ENCODE data around the gene TMEM135. TPM values are rescaled to one million over a fixed set of nuclear protein-coding genes. Genes with fewer than 3 reads are reported as not detected.
A peak's percentile ranks its signal among the peaks of the same experiment; 100 is the strongest.

TMEM135 gene
- total RNA-seq, 1 experiment from 2014 or later = 65.5 TPM

DNA sequence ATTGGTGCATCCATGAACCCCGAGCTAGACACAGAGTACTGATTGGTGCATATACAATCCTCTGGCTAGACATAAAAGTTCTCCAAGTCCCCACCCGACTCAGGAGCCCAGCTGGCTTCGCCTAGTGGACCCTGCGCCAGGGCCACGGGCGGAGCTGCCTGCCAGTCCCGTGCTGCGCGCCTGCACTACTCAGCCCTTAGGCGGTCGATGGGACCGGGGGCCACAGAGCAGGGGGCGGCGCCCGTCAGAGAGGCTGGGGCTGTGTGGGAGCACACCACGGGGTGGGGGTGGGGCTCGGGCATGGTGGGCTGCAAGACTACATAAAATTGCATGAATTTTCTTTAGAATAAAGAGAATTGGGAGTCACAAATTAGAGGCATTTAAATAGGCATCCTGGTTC, 248.6 kb downstream of the TMEM135 start:
- in situ Hi-C loops (cut with HindIII; ENCODE audit: low pct_unique_long_range_greater_than_20kb, low sequenced_read_pairs) = no loop called here
- ATAC-seq = no peak
- ChIA-PET POLR2A (no interaction called here), CTCF (interaction anchor here (1.1 kb wide), 1 partner anchor 291 kb away, joined by 3 read pairs; no protein-coding TSS in a partner anchor)
- intact Hi-C loops (cut with micrococcal nuclease; ENCODE audit: unreplicated experiment) = loop anchor here (10.0 kb wide), 1 partner anchor 192 kb away; no protein-coding TSS in a partner anchor
- no TSS peak for BruUV-seq (replicated peaks)
- Histone ChIP-seq H3K4me3 (ENCODE audit: low read depth in 2 of 2, low read length in 2 of 2) (no peak overlapping the region), H3K36me3 (ENCODE audit: control insufficient read depth, insufficient read depth, low read length) (no peaks in the 10 kb centered on the region), H3K27ac (ENCODE audit: low read length) (no peak overlapping the region), H3K27me3 (ENCODE audit: control insufficient read depth, insufficient read depth, low read length) (no peaks in the 10 kb centered on the region), H3K9me3 (ENCODE audit: control insufficient read depth, insufficient read depth, low read depth, low read length) (no peaks in the 10 kb centered on the region), H3K4me1 (ENCODE audit: control insufficient read depth, insufficient read depth, low read length) (no peaks in the 10 kb centered on the region)
- no peak for DNase-seq (ENCODE audit: low read depth, low spot score)
- TF ChIP-seq TCF7L2 (IDR thresholded peaks at IDR 0.05; ENCODE audit: low read depth, low read length) (no peak), POLR2AphosphoS5 (IDR thresholded peaks at IDR 0.05; ENCODE audit: low read depth, low read length) (no peak), SIN3A (IDR thresholded peaks at IDR 0.05; ENCODE audit: borderline replicate concordance, insufficient read depth, low read depth, low read length) (no peak)
- TF ChIP-seq, protein P1, sequence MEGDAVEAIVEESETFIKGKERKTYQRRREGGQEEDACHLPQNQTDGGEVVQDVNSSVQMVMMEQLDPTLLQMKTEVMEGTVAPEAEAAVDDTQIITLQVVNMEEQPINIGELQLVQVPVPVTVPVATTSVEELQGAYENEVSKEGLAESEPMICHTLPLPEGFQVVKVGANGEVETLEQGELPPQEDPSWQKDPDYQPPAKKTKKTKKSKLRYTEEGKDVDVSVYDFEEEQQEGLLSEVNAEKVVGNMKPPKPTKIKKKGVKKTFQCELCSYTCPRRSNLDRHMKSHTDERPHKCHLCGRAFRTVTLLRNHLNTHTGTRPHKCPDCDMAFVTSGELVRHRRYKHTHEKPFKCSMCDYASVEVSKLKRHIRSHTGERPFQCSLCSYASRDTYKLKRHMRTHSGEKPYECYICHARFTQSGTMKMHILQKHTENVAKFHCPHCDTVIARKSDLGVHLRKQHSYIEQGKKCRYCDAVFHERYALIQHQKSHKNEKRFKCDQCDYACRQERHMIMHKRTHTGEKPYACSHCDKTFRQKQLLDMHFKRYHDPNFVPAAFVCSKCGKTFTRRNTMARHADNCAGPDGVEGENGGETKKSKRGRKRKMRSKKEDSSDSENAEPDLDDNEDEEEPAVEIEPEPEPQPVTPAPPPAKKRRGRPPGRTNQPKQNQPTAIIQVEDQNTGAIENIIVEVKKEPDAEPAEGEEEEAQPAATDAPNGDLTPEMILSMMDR (IDR thresholded peaks at IDR 0.05) = no peak
- TF ChIP-seq, protein P2, sequence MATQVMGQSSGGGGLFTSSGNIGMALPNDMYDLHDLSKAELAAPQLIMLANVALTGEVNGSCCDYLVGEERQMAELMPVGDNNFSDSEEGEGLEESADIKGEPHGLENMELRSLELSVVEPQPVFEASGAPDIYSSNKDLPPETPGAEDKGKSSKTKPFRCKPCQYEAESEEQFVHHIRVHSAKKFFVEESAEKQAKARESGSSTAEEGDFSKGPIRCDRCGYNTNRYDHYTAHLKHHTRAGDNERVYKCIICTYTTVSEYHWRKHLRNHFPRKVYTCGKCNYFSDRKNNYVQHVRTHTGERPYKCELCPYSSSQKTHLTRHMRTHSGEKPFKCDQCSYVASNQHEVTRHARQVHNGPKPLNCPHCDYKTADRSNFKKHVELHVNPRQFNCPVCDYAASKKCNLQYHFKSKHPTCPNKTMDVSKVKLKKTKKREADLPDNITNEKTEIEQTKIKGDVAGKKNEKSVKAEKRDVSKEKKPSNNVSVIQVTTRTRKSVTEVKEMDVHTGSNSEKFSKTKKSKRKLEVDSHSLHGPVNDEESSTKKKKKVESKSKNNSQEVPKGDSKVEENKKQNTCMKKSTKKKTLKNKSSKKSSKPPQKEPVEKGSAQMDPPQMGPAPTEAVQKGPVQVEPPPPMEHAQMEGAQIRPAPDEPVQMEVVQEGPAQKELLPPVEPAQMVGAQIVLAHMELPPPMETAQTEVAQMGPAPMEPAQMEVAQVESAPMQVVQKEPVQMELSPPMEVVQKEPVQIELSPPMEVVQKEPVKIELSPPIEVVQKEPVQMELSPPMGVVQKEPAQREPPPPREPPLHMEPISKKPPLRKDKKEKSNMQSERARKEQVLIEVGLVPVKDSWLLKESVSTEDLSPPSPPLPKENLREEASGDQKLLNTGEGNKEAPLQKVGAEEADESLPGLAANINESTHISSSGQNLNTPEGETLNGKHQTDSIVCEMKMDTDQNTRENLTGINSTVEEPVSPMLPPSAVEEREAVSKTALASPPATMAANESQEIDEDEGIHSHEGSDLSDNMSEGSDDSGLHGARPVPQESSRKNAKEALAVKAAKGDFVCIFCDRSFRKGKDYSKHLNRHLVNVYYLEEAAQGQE (IDR thresholded peaks at IDR 0.05; ENCODE audit: insufficient read depth in 1 of 2, low read depth in 2 of 2, low read length in 1 of 2) = no peak

DNA sequence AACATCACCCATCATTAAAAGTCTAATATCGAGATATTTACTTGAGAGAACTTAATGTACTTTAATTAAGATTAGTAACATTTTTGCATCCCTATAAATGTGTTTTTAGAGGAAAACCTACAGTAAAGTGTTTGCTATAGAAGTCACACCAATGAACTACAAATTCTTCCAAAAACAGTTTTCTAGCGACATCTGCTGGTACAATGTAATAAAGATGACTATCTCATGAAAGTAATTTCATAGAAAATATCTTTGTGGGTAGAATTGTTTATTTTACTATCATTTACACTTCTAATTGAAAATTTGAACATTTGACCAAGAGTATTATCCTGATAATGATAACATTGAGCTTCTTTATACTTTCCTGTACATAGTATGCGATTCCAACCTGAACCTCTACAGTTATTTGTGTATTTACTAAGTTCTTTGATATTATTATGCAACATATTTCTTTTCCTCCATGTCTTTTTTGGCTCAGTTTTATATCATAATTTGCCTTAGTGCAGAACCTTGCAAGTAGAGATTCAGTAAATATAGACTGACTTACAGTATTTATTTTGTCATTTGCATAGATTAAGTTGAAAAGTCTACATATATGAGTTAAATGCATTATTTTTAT, 252.7 kb downstream of the TMEM135 start:
- no peaks in the 10 kb centered on the region for H3K4me1 ChIP-seq (ENCODE audit: control insufficient read depth, insufficient read depth, low read length)
- TF ChIP-seq, protein P2 (IDR thresholded peaks at IDR 0.05; ENCODE audit: insufficient read depth in 1 of 2, low read depth in 2 of 2, low read length in 1 of 2) = no peak
- TF ChIP-seq, protein P1 (IDR thresholded peaks at IDR 0.05) = peak; percentile 60; the same call in 1 of the 2 replicates
- ATAC-seq = peak; percentile 63; the same call in 1 of the 2 replicates
- ChIA-PET POLR2A (interaction anchor here (0.8 kb wide), 1 partner anchor 221 kb away, joined by 9 read pairs; no protein-coding TSS in a partner anchor), CTCF (interaction anchor here (0.6 to 2.6 kb wide), 4 partner anchors 193 to 352 kb away, joined by 4 to 7 read pairs (median 4); no protein-coding TSS in a partner anchor)
- DNase-seq (ENCODE audit: low read depth, low spot score) = peak; percentile 33
- in situ Hi-C loops (cut with HindIII; ENCODE audit: low pct_unique_long_range_greater_than_20kb, low sequenced_read_pairs) = no loop called here
- H3K9me3 ChIP-seq (ENCODE audit: control insufficient read depth, insufficient read depth, low read depth, low read length) = no peaks in the 10 kb centered on the region
- no peak overlapping the region for H3K4me3 ChIP-seq (ENCODE audit: low read depth in 2 of 2, low read length in 2 of 2)
- no peaks in the 10 kb centered on the region for H3K27me3 ChIP-seq (ENCODE audit: control insufficient read depth, insufficient read depth, low read length)
- intact Hi-C loops (cut with micrococcal nuclease; ENCODE audit: unreplicated experiment) = loop anchor here (2.0 to 5.0 kb wide), 2 partner anchors 293 to 352 kb away; no protein-coding TSS in a partner anchor
- H3K27ac ChIP-seq (ENCODE audit: low read length) = no peak overlapping the region
- no TSS peak for BruUV-seq (replicated peaks)
- no peaks in the 10 kb centered on the region for H3K36me3 ChIP-seq (ENCODE audit: control insufficient read depth, insufficient read depth, low read length)
